Measurements from ENCODE around the gene COL4A6.

DNA sequence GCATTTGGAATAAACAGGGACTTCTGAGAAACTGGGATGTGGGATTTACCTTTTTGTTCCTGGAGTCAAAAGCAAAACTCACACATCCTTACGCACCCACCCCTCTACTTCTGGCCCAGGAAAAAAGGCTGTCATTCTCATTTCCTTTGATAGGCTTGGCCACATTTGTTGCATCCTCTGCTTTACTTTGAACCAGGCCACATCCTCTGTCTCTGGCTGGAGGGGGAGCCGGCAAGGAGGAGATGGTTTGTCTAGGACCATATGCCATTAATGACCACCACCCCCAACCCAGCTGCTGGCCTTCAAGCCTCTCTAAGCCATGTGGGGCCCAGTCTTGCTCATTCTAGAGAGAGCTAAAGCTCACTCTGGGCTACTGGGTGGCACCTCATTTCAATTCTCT, 282.1 kb downstream of the COL4A6 start:
- TF ChIP-seq EZH2 (IDR thresholded peaks at IDR 0.05; ENCODE audit: insufficient read depth, poor library complexity, severe bottlenecking) (no peak), EZH2phosphoT487 (IDR thresholded peaks at IDR 0.05; ENCODE audit: insufficient read depth, low read depth) (no peak)
